Esophagus muscularis mucosa (tissue), 4 donors: ENCODE data around the gene GJA4. TPM values are rescaled to one million over a fixed set of nuclear protein-coding genes. Genes with fewer than 3 reads are reported as not detected.

ENCODE experiments used
- DNase-seq: peaks from one replicate; pipeline ENCODE4 v3.0.0-alpha.2; 2017; ENCODE audit errors: extremely low spot score
- H3K27ac ChIP-seq, 4 donors: fragments of 200-600 bp; sonication (generic); replicated peaks in 1 of 4; 1 replicate in 3 of 4; 2 replicates in 1 of 4; pipeline ENCODE4 v1.5.1; 2016 to 2019; ENCODE audit warnings: mild to moderate bottlenecking in 1 of 4
- H3K27me3 ChIP-seq, 4 donors: fragments of 200-600 bp; sonication (generic); one replicate each; pipeline versions ENCODE4 v1.5.1 to v1.6.0; 2016 to 2019
- H3K36me3 ChIP-seq, 4 donors: fragments of 200-600 bp; sonication (generic); one replicate each; pipeline ENCODE4 v1.5.1; 2016 to 2019
- H3K4me1 ChIP-seq, 4 donors: fragments of 200-600 bp; sonication (generic); one replicate each; pipeline ENCODE4 v1.5.1; 2016 to 2019
- H3K4me3 ChIP-seq, 4 donors: fragments of 200-600 bp; sonication (generic); 1 replicate in 2 of 4; 2 replicates in 2 of 4; pipeline ENCODE4 v1.5.1; 2016 to 2019; ENCODE audit warnings: mild to moderate bottlenecking in 4 of 4, moderate library complexity in 1 of 4
- H3K9me3 ChIP-seq, 4 donors: fragments of 200-600 bp; sonication (generic); 1 replicate in 3 of 4; 2 replicates in 1 of 4; pipeline ENCODE4 v1.5.1; 2016 to 2019
- CTCF ChIP-seq, 3 experiments: fragments of 200-600 bp in 2 of 3; fragments of 450-650 bp in 1 of 3; sonication (generic) in 2 of 3; IDR thresholded peaks; one replicate each; pipeline ENCODE4 v1.5.1; 2017 to 2019; ENCODE audit warnings: antibody characterized with exemption in 3 of 3, mild to moderate bottlenecking in 2 of 3, moderate library complexity in 1 of 3
- EP300 ChIP-seq: sonication (generic); formaldehyde crosslinking; IDR thresholded peaks from one replicate; pipeline ENCODE4 v1.6.1; 2017; ENCODE audit warnings: antibody characterized with exemption
- POLR2A ChIP-seq: fragments of 450-650 bp; IDR thresholded peaks from one replicate; pipeline ENCODE4 v1.6.1; 2017; ENCODE audit warnings: antibody characterized with exemption, moderate library complexity, mild to moderate bottlenecking, low read depth
- POLR2AphosphoS5 ChIP-seq, 2 donors: sonication (generic); formaldehyde crosslinking; IDR thresholded peaks; one replicate each; pipeline ENCODE4 v1.6.1; 2017; ENCODE audit warnings: antibody characterized with exemption in 2 of 2
- WGBS: methylation state at CpG from one replicate; pipeline ENCODE4 v1.1.5; 2018; 5-methylcytosine and 5-hydroxymethylcytosine counted together
- intact Hi-C: fragments of 100-400 bp; cut with DNase I; formaldehyde crosslinking; loops from one replicate; pipeline ENCODE4 v1.15.1; 2023
- total RNA-seq, 4 donors: library from RNA; depleted of rRNA; stranded (reverse); fragments of >200 nt; gene quantifications; one replicate each; pipeline versions ENCODE4 v1.1.0 to v1.2.1, GENCODE V29; 2016

The GJA4 gene
- total RNA-seq, 4 donors from 2014 or later, result 5.8 to 41.0 (median 28.0) TPM

GRCh38 chr1:34785875-34786470 lies 6.8 kb upstream of the GJA4 start:
- no peak overlapping the region for H3K4me3 ChIP-seq
- peaks cover 0 to 6% (median 0%) of the 10 kb centered on the region in 4 donors for H3K9me3 ChIP-seq
- peaks cover 0 to 36% (median 18%) of the 10 kb centered on the region in 4 donors for H3K27me3 ChIP-seq
- no peak for DNase-seq
- H3K36me3 ChIP-seq, result no peaks in the 10 kb centered on the region
- WGBS, result 58% methylated on average over 3 of the region's 4 CpGs
- H3K27ac ChIP-seq, result no peak overlapping the region
- intact Hi-C loops, result loop anchor here (5.0 kb wide), 2 partner anchors 66 to 81 kb away; no protein-coding TSS in a partner anchor
- TF ChIP-seq CTCF (IDR thresholded peaks at IDR 0.05), result no peak
- TF ChIP-seq EP300, result no peak
- TF ChIP-seq POLR2A, result no peak
- peaks cover 11 to 18% (median 15%) of the 10 kb centered on the region in 4 donors for H3K4me1 ChIP-seq

DNA sequence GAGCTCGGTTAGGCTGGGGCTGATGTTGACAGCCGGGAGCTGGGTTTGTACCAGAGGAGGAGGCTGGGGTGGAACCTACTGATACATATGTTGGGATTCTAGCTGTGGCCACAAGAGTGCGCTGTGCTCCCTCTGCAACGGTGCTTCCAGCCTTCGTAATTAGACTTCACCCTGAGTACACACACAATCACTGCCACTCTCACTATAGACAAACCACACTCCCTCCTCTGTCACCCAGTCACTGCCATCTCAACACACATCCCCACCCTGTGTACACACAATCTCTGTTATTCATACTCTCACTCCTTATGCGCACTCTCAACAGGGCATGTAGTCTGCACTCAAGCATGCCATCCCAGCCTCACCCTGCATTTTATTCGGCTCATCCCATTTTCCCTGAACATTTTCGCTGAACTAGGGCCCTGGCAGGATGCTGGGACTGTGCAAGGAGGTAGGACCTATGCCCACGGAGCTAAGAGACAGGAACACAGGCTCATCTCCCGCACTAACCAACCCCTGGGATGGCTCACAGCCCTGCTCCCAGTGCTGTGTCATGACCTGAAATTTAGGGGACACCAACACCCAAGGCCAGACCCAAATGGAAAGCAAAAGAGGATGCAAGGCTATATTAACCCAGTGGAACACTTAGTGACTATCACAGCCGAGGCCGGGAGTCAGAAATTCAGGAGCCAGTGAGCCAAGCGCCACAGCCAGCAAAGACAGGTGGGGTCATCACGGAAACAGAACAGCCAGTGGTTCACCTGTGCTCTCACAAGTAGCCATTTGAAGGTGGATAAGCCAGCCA lies 6.1 kb upstream of the GJA4 start:
- Histone ChIP-seq H3K4me3 (no peak overlapping the region), H3K27me3 (peaks cover 0 to 33% (median 11%) of the 10 kb centered on the region in 4 donors), H3K36me3 (no peaks in the 10 kb centered on the region), H3K4me1 (peaks cover 4 to 10% (median 8%) of the 10 kb centered on the region in 4 donors), H3K9me3 (peaks cover 0 to 6% (median 0%) of the 10 kb centered on the region in 4 donors), H3K27ac (no peak overlapping the region)
- WGBS, result 57% methylated on average over 14 of the region's 14 CpGs
- TF ChIP-seq CTCF (IDR thresholded peaks at IDR 0.05) (peak; percentile 59 to 80 (median 63)), EP300 (no peak), POLR2AphosphoS5 (IDR thresholded peaks at IDR 0.05) (peak in 1 of 2 donors; percentile 17), POLR2A (no peak)
- intact Hi-C loops, result loop anchor here (5.0 kb wide), 2 partner anchors 66 to 81 kb away; no protein-coding TSS in a partner anchor
- DNase-seq, result no peak

GRCh38 chr1:34787461-34788420 lies 5.1 kb upstream of the GJA4 start:
- DNase-seq, result no peak
- intact Hi-C loops, result loop anchor here (5.0 kb wide), 2 partner anchors 65 to 80 kb away; no protein-coding TSS in a partner anchor
- peaks cover 8 to 10% (median 9%) of the 10 kb centered on the region in 4 donors for H3K4me1 ChIP-seq
- no peak overlapping the region for H3K4me3 ChIP-seq
- peaks cover 0 to 6% (median 0%) of the 10 kb centered on the region in 4 donors for H3K9me3 ChIP-seq
- TF ChIP-seq EP300, result no peak
- no peak for TF ChIP-seq POLR2AphosphoS5 (IDR thresholded peaks at IDR 0.05)
- peak in 1 of 3 experiments; percentile 20 for TF ChIP-seq CTCF (IDR thresholded peaks at IDR 0.05)
- TF ChIP-seq POLR2A, result no peak
- 47% methylated on average over 7 of the region's 9 CpGs for WGBS
- H3K27ac ChIP-seq, result no peak overlapping the region
- H3K27me3 ChIP-seq, result peaks cover 0 to 33% (median under 1%) of the 10 kb centered on the region in 4 donors
- H3K36me3 ChIP-seq, result no peaks in the 10 kb centered on the region

- H3K4me1 ChIP-seq, result peaks cover 8 to 17% (median 14%) of the 10 kb centered on the region in 4 donors
- TF ChIP-seq POLR2AphosphoS5 (IDR thresholded peaks at IDR 0.05), result no peak
- TF ChIP-seq EP300, result no peak
- no peak for TF ChIP-seq CTCF (IDR thresholded peaks at IDR 0.05)
- TF ChIP-seq POLR2A, result no peak
- H3K27me3 ChIP-seq, result peaks cover 0 to 47% (median 4%) of the 10 kb centered on the region in 4 donors
- WGBS, result 84% methylated on average over 6 of the region's 6 CpGs
- intact Hi-C loops, result no loop called here
- peaks cover 0 to 6% (median 0%) of the 10 kb centered on the region in 4 donors for H3K9me3 ChIP-seq
- H3K4me3 ChIP-seq, result no peak overlapping the region
- H3K27ac ChIP-seq, result peak overlapping the region in 1 of 4 donors; percentile 18
- peaks cover 0 to 21% (median 15%) of the 10 kb centered on the region in 4 donors for H3K36me3 ChIP-seq
- DNase-seq, result no peak
Measured at GRCh38 chr1:34790985-34791384, 1.8 kb upstream of the GJA4 start.
